DMS153 treated with DMSO at 0.1 percent for 48 hours (cell line): ENCODE measurements around the gene CBY2.

ENCODE experiments used
- DNase-seq: peaks from one replicate; lab custom pipeline; 2025; ENCODE audit not compliant: unreplicated experiment; lab: John Stamatoyannopoulos, UW

Gene CBY2

GRCh38 chr13:45700971-45701900, 884 bp upstream of the CBY2 start:
- no peak for DNase-seq

- no peak for DNase-seq
These were observed 810 bp downstream of the CBY2 start for GRCh38 chr13:45702869-45703391.

GRCh38 chr13:45704211-45704739, 2.2 kb downstream of the CBY2 start:
- DNase-seq: no peak

- no peak for DNase-seq
These were observed 3.0 kb downstream of the CBY2 start for GRCh38 chr13:45704854-45705695.

- no peak for DNase-seq
These were observed 3.8 kb downstream of the CBY2 start for GRCh38 chr13:45705918-45706317.

- no peak for DNase-seq
These were observed 5.5 kb downstream of the CBY2 start for GRCh38 chr13:45707516-45708100.

- no peak for DNase-seq
These were observed 9.8 kb downstream of the CBY2 start for GRCh38 chr13:45711951-45712350.

GRCh38 chr13:45713106-45713690, 11.1 kb downstream of the CBY2 start:
- no peak for DNase-seq

GRCh38 chr13:45713721-45714120, 11.6 kb downstream of the CBY2 start:
- no peak for DNase-seq

- DNase-seq: no peak
These were observed 12.1 kb downstream of the CBY2 start for GRCh38 chr13:45714170-45714569.

GRCh38 chr13:45715351-45715750, 13.2 kb downstream of the CBY2 start:
- no peak for DNase-seq

GRCh38 chr13:45717349-45717748, 15.2 kb downstream of the CBY2 start:
- DNase-seq: no peak

- peak; percentile 41 for DNase-seq
These were observed 15.9 kb downstream of the CBY2 start for GRCh38 chr13:45718063-45718462.

- no peak for DNase-seq
These were observed 16.9 kb downstream of the CBY2 start for GRCh38 chr13:45718992-45719391.

GRCh38 chr13:45721203-45721731, 19.1 kb downstream of the CBY2 start:
- DNase-seq: no peak

- no peak for DNase-seq
These were observed 21.7 kb downstream of the CBY2 start for GRCh38 chr13:45723798-45724197.

- DNase-seq: no peak
These were observed 26.6 kb downstream of the CBY2 start for GRCh38 chr13:45728759-45729158.

- no peak for DNase-seq
These were observed 29.3 kb downstream of the CBY2 start for GRCh38 chr13:45731455-45731854.

- no peak for DNase-seq
These were observed 30.8 kb downstream of the CBY2 start for GRCh38 chr13:45732916-45733315.

- DNase-seq: no peak
These were observed 31.2 kb downstream of the CBY2 start for GRCh38 chr13:45733361-45733760.
